Fibroblast of skin of left quadriceps (primary cell): ENCODE data around the gene CIITA.

ENCODE experiments used
- DNase-seq, 2 experiments: peaks; one replicate each; pipeline ENCODE4 v3.0.0-alpha.2; 2013; ENCODE audit warnings: low read depth in 2 of 2

CIITA gene

DNA sequence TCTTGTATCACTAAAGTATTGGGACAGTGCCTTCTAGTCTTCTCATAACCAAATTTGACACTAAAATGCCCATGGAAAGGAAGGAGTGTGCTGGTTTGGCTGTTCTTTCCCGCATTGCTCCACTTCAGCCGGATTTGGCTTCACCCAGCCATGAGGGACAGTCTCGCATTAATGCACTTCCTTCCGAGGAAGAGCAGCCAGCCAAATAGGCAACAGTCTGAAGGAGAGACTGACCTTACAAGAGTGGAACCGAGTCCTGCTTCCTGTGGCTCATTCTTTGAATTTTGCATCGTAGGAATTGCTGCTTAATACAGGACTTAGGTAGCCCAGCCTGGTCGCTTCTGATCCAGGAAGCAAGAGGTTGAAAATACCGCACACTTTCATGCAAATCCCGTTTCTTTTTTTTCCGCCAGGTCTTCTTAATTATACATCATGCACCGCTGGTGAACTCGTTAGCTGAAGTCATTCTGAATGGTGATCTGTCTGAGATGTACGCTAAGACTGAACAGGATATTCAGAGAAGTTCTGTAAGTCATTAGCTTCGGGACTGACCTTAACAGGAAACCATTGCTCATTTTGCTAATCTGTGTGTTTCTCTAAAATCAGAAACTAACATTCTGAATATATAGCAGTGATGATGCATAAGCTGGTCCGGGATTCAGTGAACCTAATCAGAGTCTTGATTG lies 105.6 kb downstream of the CIITA start:
- DNase-seq: no peak

DNA sequence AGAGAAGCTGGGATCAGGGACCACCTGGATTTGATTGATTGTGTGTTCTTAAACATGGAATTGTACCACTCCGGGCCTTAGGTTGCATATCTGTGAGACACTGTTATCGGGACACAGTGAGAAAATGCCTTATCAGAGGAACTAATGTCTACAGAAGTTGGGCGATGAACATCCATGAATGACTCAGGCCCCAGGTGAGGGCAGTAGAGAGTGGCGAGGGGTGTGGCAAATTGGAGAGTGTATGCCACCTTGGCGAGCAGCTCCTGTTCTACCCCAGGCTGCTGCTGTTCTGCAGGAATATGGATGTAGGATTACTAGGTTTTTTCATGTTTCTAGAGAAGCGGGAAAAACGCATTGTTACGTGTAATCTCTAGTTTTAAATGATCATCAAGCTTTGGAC lies 106.2 kb downstream of the CIITA start:
- no peak for DNase-seq

- no peak for DNase-seq
Measured at GRCh38 chr16:10984509-10984908, 107.5 kb downstream of the CIITA start.
